Activated T-helper 1 cell treated with anti-CD3 and anti-CD28 coated beads, Interleukin-12 subunit alpha, Interleukin-12 subunit beta, Interleukin-2, Interleukin-4 antibody, amounts not matched to agents 30 ng/mL and 10 ng/mL and 1 ng/mL, durations not matched to agents 14 hours and 24 hours and 36 hours (primary cell): Measurements from ENCODE around the gene RGS19. TPM values are rescaled to one million over a fixed set of nuclear protein-coding genes. Genes with fewer than 3 reads are reported as not detected.

Source experiments
- DNase-seq: peaks from one replicate; pipeline ENCODE4 v3.0.0; 2021; ENCODE audit warnings: low spot score
- H3K27ac Mint-ChIP-seq: one replicate; pipeline ENCODE4 v1.8.0; 2021; ENCODE audit warnings: mild to moderate bottlenecking, mixed read lengths
- H3K27me3 Mint-ChIP-seq: one replicate; pipeline ENCODE4 v1.8.0; 2022; ENCODE audit warnings: mild to moderate bottlenecking, moderate library complexity, mixed read lengths; ENCODE audit not compliant: insufficient read depth
- H3K36me3 Mint-ChIP-seq: one replicate; pipeline ENCODE4 v1.8.0; 2021; ENCODE audit warnings: low read depth, mixed read lengths
- H3K4me1 Mint-ChIP-seq: one replicate; pipeline ENCODE4 v1.8.0; 2021; ENCODE audit warnings: low read depth, mixed read lengths
- H3K4me3 Mint-ChIP-seq: one replicate; pipeline ENCODE4 v1.8.0; 2021; ENCODE audit warnings: mild to moderate bottlenecking, moderate library complexity, mixed read lengths
- H3K9me3 Mint-ChIP-seq: one replicate; pipeline ENCODE4 v1.8.0; 2021; ENCODE audit warnings: mixed read lengths
- intact Hi-C: fragments of 100-400 bp; cut with micrococcal nuclease; formaldehyde crosslinking; loops from one replicate; pipeline ENCODE4 v1.15.1; 2024
- total RNA-seq: library from RNA; stranded (reverse); gene quantifications from 2 replicates; pipeline ENCODE4 v1.2.3, GENCODE V29; 2022

Gene RGS19
- total RNA-seq, 1 donor from 2014 or later: 54.7 TPM

GRCh38 chr20:64056639-64056888, 22.8 kb downstream of the RGS19 start:
- intact Hi-C loops: loop anchor here (5.0 kb wide), 1 partner anchor 269 kb away; no protein-coding TSS in a partner anchor
- Mint-ChIP-seq H3K27ac (no peak overlapping the region), H3K4me3 (no peak overlapping the region), H3K27me3 (peaks cover 2% of the 10 kb centered on the region), H3K36me3 (no peaks in the 10 kb centered on the region), H3K4me1 (peaks cover 16% of the 10 kb centered on the region), H3K9me3 (no peaks in the 10 kb centered on the region)
- DNase-seq: no peak

GRCh38 chr20:64055893-64056638, 23.3 kb downstream of the RGS19 start:
- no peak for DNase-seq
- peaks cover 2% of the 10 kb centered on the region for H3K27me3 Mint-ChIP-seq
- no peaks in the 10 kb centered on the region for H3K36me3 Mint-ChIP-seq
- peaks cover 16% of the 10 kb centered on the region for H3K4me1 Mint-ChIP-seq
- H3K4me3 Mint-ChIP-seq: no peak overlapping the region
- intact Hi-C loops: loop anchor here (5.0 kb wide), 1 partner anchor 269 kb away; no protein-coding TSS in a partner anchor
- no peaks in the 10 kb centered on the region for H3K9me3 Mint-ChIP-seq
- no peak overlapping the region for H3K27ac Mint-ChIP-seq

GRCh38 chr20:64055396-64055892, 23.9 kb downstream of the RGS19 start:
- DNase-seq: no peak
- H3K4me3 Mint-ChIP-seq: no peak overlapping the region
- no peaks in the 10 kb centered on the region for H3K36me3 Mint-ChIP-seq
- no peaks in the 10 kb centered on the region for H3K9me3 Mint-ChIP-seq
- H3K4me1 Mint-ChIP-seq: peaks cover 16% of the 10 kb centered on the region
- peaks cover 2% of the 10 kb centered on the region for H3K27me3 Mint-ChIP-seq
- H3K27ac Mint-ChIP-seq: peak overlapping the region; percentile 52
- intact Hi-C loops: loop anchor here (5.0 kb wide), 1 partner anchor 268 kb away; no protein-coding TSS in a partner anchor

GRCh38 chr20:64053841-64054661, 25.3 kb downstream of the RGS19 start:
- H3K36me3 Mint-ChIP-seq: no peaks in the 10 kb centered on the region
- peaks cover 16% of the 10 kb centered on the region for H3K4me1 Mint-ChIP-seq
- intact Hi-C loops: no loop called here
- H3K27ac Mint-ChIP-seq: no peak overlapping the region
- H3K27me3 Mint-ChIP-seq: peaks cover 3% of the 10 kb centered on the region
- no peaks in the 10 kb centered on the region for H3K9me3 Mint-ChIP-seq
- no peak overlapping the region for H3K4me3 Mint-ChIP-seq
- no peak for DNase-seq

GRCh38 chr20:64052987-64053840, 26.1 kb downstream of the RGS19 start:
- peaks cover 4% of the 10 kb centered on the region for H3K27me3 Mint-ChIP-seq
- DNase-seq: no peak
- intact Hi-C loops: no loop called here
- H3K27ac Mint-ChIP-seq: no peak overlapping the region
- H3K9me3 Mint-ChIP-seq: no peaks in the 10 kb centered on the region
- H3K36me3 Mint-ChIP-seq: no peaks in the 10 kb centered on the region
- peaks cover 10% of the 10 kb centered on the region for H3K4me1 Mint-ChIP-seq
- no peak overlapping the region for H3K4me3 Mint-ChIP-seq

GRCh38 chr20:64052326-64052722, 27.0 kb downstream of the RGS19 start:
- H3K9me3 Mint-ChIP-seq: no peaks in the 10 kb centered on the region
- H3K4me3 Mint-ChIP-seq: no peak overlapping the region
- DNase-seq: no peak
- H3K4me1 Mint-ChIP-seq: peaks cover 5% of the 10 kb centered on the region
- H3K36me3 Mint-ChIP-seq: no peaks in the 10 kb centered on the region
- peaks cover 10% of the 10 kb centered on the region for H3K27me3 Mint-ChIP-seq
- no peak overlapping the region for H3K27ac Mint-ChIP-seq
- intact Hi-C loops: no loop called here

- Mint-ChIP-seq H3K27ac (no peak overlapping the region), H3K27me3 (peaks cover 16% of the 10 kb centered on the region), H3K4me3 (no peak overlapping the region), H3K9me3 (no peaks in the 10 kb centered on the region), H3K36me3 (no peaks in the 10 kb centered on the region), H3K4me1 (peaks cover 5% of the 10 kb centered on the region)
- intact Hi-C loops: no loop called here
- no peak for DNase-seq
These were observed 27.6 kb downstream of the RGS19 start for GRCh38 chr20:64051561-64052325.

- H3K9me3 Mint-ChIP-seq: no peaks in the 10 kb centered on the region
- intact Hi-C loops: no loop called here
- no peak overlapping the region for H3K27ac Mint-ChIP-seq
- peaks cover 22% of the 10 kb centered on the region for H3K27me3 Mint-ChIP-seq
- H3K36me3 Mint-ChIP-seq: peaks cover 3% of the 10 kb centered on the region
- no peak overlapping the region for H3K4me3 Mint-ChIP-seq
- DNase-seq: no peak
- H3K4me1 Mint-ChIP-seq: peaks cover 9% of the 10 kb centered on the region
These were observed 28.3 kb downstream of the RGS19 start for GRCh38 chr20:64051033-64051452.

- peak overlapping the region; percentile 26 for H3K4me3 Mint-ChIP-seq
- intact Hi-C loops: no loop called here
- H3K27me3 Mint-ChIP-seq: peaks cover 25% of the 10 kb centered on the region
These were observed 28.9 kb downstream of the RGS19 start for GRCh38 chr20:64050261-64051032.

GRCh38 chr20:64049878-64050260, 29.4 kb downstream of the RGS19 start:
- peaks cover 25% of the 10 kb centered on the region for H3K27me3 Mint-ChIP-seq
- H3K27ac Mint-ChIP-seq: no peak overlapping the region
- intact Hi-C loops: no loop called here
- H3K4me3 Mint-ChIP-seq: peak overlapping the region; percentile 30
- peaks cover 9% of the 10 kb centered on the region for H3K4me1 Mint-ChIP-seq
- no peaks in the 10 kb centered on the region for H3K9me3 Mint-ChIP-seq
- H3K36me3 Mint-ChIP-seq: peaks cover 3% of the 10 kb centered on the region
- no peak for DNase-seq

More at GRCh38 chr20:64050261-64051032, 28.9 kb downstream of the RGS19 start:
- Mint-ChIP-seq H3K9me3 (no peaks in the 10 kb centered on the region), H3K4me1 (peaks cover 14% of the 10 kb centered on the region), H3K27ac (no peak overlapping the region), H3K36me3 (peaks cover 3% of the 10 kb centered on the region)
- DNase-seq: no peak

- intact Hi-C loops: no loop called here
- H3K4me3 Mint-ChIP-seq: peak within 1 kb of the TSS; percentile 66
- peaks cover 25% of the 10 kb centered on the region for H3K27me3 Mint-ChIP-seq
- no peaks in the 10 kb centered on the region for H3K9me3 Mint-ChIP-seq
- DNase-seq: no peak
- H3K36me3 Mint-ChIP-seq: peaks cover 3% of the 10 kb centered on the region
- no peak within 1 kb of the TSS for H3K27ac Mint-ChIP-seq
- peaks cover 14% of the 10 kb centered on the region for H3K4me1 Mint-ChIP-seq
These were observed 30.0 kb downstream of the RGS19 start, which contains the start of gene SOX18 for GRCh38 chr20:64049060-64049877. Gene SOX18, minus strand, starts transcription at chr20:64049639. Its CDS starts 123 bp downstream, at chr20:64049516.
